Natural killer cell (primary cell): ENCODE data around the gene NFX1. TPM values are rescaled to one million over a fixed set of nuclear protein-coding genes. Genes with fewer than 3 reads are reported as not detected.

Experiments
- ATAC-seq, 3 donors: fragments of 150-1000 bp in 2 of 3; fragments of 200-7000 bp in 1 of 3; cut with Tn5 transposase; 1 replicate in 1 of 3; 2 replicates in 2 of 3; pipeline ENCODE4 v1.10.0; 2021; ENCODE audit warnings: mild to moderate bottlenecking in 2 of 3, moderate library complexity in 2 of 3
- DNase-seq, 2 donors: peaks; one replicate each; pipeline versions ENCODE4 v3.0.0 to v3.0.0-alpha.2; 2013 to 2021; ENCODE audit warnings: mixed read lengths in 1 of 2
- H3K27ac ChIP-seq: one replicate; pipeline ENCODE4 v1.5.1; 2013; ENCODE audit warnings: mild to moderate bottlenecking, low read length
- H3K27me3 ChIP-seq: one replicate; pipeline ENCODE4 v1.6.1; 2013; ENCODE audit warnings: low read length; ENCODE audit not compliant: control insufficient read depth, insufficient read depth
- H3K36me3 ChIP-seq: one replicate; pipeline ENCODE4 v1.6.1; 2013; ENCODE audit warnings: low read length; ENCODE audit not compliant: control insufficient read depth, insufficient read depth
- H3K4me1 ChIP-seq: one replicate; pipeline ENCODE4 v1.6.1; 2013; ENCODE audit warnings: low read length; ENCODE audit not compliant: control insufficient read depth, insufficient read depth
- H3K4me3 ChIP-seq: one replicate; pipeline ENCODE4 v1.5.1; 2013; ENCODE audit warnings: low read length
- H3K9me3 ChIP-seq: one replicate; pipeline ENCODE4 v1.6.1; 2013; ENCODE audit warnings: low read length; ENCODE audit not compliant: control insufficient read depth, insufficient read depth
- H3K27ac Mint-ChIP-seq, 2 donors: one replicate each; pipeline ENCODE4 v1.8.0; 2022; ENCODE audit warnings: mild to moderate bottlenecking in 2 of 2, mixed read lengths in 2 of 2, moderate library complexity in 1 of 2
- H3K27me3 Mint-ChIP-seq, 2 donors: one replicate each; pipeline ENCODE4 v1.8.0; 2022; ENCODE audit warnings: low read depth in 2 of 2, mixed read lengths in 2 of 2
- H3K36me3 Mint-ChIP-seq: one replicate; pipeline ENCODE4 v1.8.0; 2022; ENCODE audit warnings: mixed read lengths
- H3K4me1 Mint-ChIP-seq, 2 donors: one replicate each; pipeline ENCODE4 v1.8.0; 2022; ENCODE audit warnings: mixed read lengths in 2 of 2
- H3K4me3 Mint-ChIP-seq: one replicate; pipeline ENCODE4 v1.8.0; 2022; ENCODE audit warnings: mild to moderate bottlenecking, moderate library complexity, mixed read lengths
- H3K9me3 Mint-ChIP-seq, 2 donors: one replicate each; pipeline ENCODE4 v1.8.0; 2022; ENCODE audit warnings: mixed read lengths in 2 of 2
- WGBS: methylation state at CpG from one replicate; pipeline ENCODE4 v1.1.7; 2013; ENCODE audit warnings: missing lambda C conversion rate; ENCODE audit not compliant: insufficient coverage; 5-methylcytosine and 5-hydroxymethylcytosine counted together
- intact Hi-C: fragments of 100-400 bp; cut with micrococcal nuclease; formaldehyde crosslinking; loops from one replicate; pipeline ENCODE4 v1.14.2; 2022
- total RNA-seq, 4 donors: library from RNA; stranded (reverse); fragments of 120-200 nt in 1 of 4; gene quantifications; one replicate each; pipeline versions ENCODE4 v1.2.3 to v1.2.4, GENCODE V29; 2013 to 2022
- TF ChIP-seq, protein P1 (sequence below): fragments of 200-600 bp; IDR thresholded peaks from one replicate; pipeline ENCODE4 v1.8.0; 2022; ENCODE audit warnings: antibody characterized with exemption

Gene NFX1
- total RNA-seq, 3 donors from 2014 or later (not counting 1 experiment from before 2014, with no cell fraction given), result 33.0 to 38.8 (median 38.5) TPM

DNA sequence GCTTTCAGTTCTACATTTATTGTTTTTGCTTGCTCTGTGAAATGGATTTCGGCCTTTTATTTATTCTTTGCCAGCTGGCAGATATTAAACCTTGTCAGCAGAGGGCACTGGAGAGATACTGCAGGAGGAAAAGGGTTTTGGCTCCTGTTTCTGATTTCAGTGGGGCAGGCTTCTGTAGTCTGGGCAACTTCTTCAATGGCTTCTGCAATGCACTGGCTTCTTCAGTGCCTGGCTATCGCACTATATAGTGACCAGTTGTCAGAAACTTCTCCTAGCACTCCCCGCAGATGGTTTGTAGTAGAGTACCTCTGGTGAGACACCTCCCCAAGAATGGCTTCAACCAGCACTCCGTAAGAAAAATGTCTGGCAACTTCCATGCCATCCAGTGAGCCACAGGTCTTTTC, 3.2 kb upstream of the NFX1 start:
- H3K4me3 ChIP-seq, result no peak overlapping the region
- TF ChIP-seq, protein P1, sequence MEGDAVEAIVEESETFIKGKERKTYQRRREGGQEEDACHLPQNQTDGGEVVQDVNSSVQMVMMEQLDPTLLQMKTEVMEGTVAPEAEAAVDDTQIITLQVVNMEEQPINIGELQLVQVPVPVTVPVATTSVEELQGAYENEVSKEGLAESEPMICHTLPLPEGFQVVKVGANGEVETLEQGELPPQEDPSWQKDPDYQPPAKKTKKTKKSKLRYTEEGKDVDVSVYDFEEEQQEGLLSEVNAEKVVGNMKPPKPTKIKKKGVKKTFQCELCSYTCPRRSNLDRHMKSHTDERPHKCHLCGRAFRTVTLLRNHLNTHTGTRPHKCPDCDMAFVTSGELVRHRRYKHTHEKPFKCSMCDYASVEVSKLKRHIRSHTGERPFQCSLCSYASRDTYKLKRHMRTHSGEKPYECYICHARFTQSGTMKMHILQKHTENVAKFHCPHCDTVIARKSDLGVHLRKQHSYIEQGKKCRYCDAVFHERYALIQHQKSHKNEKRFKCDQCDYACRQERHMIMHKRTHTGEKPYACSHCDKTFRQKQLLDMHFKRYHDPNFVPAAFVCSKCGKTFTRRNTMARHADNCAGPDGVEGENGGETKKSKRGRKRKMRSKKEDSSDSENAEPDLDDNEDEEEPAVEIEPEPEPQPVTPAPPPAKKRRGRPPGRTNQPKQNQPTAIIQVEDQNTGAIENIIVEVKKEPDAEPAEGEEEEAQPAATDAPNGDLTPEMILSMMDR, result peak; percentile 62
- no peak overlapping the region for H3K27ac ChIP-seq
- Mint-ChIP-seq H3K9me3 (no peaks in the 10 kb centered on the region), H3K36me3 (no peaks in the 10 kb centered on the region), H3K27ac (peak overlapping the region; percentile 44 to 61), H3K27me3 (peaks cover 0 to 3% of the 10 kb centered on the region in 2 donors), H3K4me3 (no peak overlapping the region), H3K4me1 (peaks cover 17 to 18% of the 10 kb centered on the region in 2 donors)
- H3K36me3 ChIP-seq, result peaks cover 9% of the 10 kb centered on the region
- H3K27me3 ChIP-seq, result no peaks in the 10 kb centered on the region
- H3K9me3 ChIP-seq, result no peaks in the 10 kb centered on the region
- ATAC-seq (no peak), DNase-seq (peak in 1 of 2 donors; percentile 83)
- peaks cover 26% of the 10 kb centered on the region for H3K4me1 ChIP-seq
- WGBS, result 64% methylated on average over 4 of the region's 4 CpGs
- intact Hi-C loops, result loop anchor here (1.0 kb wide), 1 partner anchor 179 kb away; no protein-coding TSS in a partner anchor

DNA sequence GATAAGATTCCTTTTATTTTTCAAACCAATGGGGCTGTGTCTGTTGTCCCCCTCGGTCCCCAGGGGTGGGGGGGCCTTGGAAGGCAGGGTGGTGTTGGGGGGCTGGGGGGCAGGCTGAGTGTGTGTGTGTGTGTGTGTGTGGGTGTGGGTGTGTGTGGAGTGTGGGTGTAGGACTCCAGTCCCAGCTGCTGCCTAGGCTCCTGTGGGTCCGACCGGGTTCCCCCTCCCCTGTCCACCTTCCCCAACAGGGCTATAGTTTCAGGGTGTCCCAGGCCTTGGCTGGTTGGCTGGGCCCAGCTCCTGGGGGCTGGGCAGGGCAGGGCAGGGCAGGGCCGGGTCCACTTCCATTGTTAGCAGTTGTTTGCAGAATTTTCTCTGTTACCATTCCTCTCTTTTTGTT, 2.1 kb upstream of the NFX1 start:
- Histone ChIP-seq H3K9me3 (no peaks in the 10 kb centered on the region), H3K4me1 (peaks cover 28% of the 10 kb centered on the region), H3K27me3 (no peaks in the 10 kb centered on the region), H3K36me3 (peaks cover 11% of the 10 kb centered on the region), H3K27ac (no peak overlapping the region), H3K4me3 (no peak overlapping the region)
- ATAC-seq (no peak), DNase-seq (no peak)
- Mint-ChIP-seq H3K4me3 (no peak overlapping the region), H3K27ac (peak overlapping the region; percentile 57 to 61), H3K4me1 (peaks cover 29% of the 10 kb centered on the region in 2 donors), H3K9me3 (no peaks in the 10 kb centered on the region), H3K27me3 (peaks cover 0 to 3% of the 10 kb centered on the region in 2 donors), H3K36me3 (no peaks in the 10 kb centered on the region)
- WGBS, result 88% methylated on average over 3 of the region's 4 CpGs
- TF ChIP-seq, protein P1, result no peak
- intact Hi-C loops, result no loop called here

DNA sequence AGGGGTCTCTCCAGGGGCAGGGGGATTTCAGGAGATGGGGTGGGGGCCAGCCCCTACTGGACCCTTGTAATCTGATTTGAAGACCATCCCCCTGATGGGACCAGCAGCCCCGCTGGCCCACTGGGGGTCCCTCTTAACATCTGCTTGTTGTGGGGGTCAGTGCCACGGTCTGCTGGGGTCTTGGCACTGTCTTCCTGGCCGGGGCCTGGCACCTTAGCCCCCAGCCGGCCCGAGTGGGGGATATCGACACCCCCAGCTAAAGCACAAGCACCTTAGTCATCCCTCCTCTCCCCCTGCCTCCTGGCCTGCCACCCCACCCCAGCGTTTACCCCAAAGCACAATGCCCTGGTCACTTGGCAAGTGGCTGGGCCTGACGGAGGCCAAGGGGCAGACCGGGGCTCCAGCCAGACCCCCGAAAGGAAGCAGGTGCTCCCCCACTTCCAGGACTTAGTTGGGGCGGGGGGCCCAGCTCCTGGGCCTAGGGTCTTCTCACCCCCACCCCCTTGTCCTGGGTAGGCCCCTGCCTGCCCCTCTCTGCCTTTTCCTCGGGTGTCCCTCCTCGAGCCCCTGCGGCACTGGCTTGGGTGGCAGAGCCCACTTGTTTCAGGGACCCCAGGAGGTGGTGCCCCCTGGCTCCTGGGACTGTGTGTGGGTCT, 1.4 kb upstream of the NFX1 start:
- peaks cover 0 to 3% of the 10 kb centered on the region in 2 donors for H3K27me3 Mint-ChIP-seq
- H3K27ac Mint-ChIP-seq, result peak overlapping the region; percentile 100
- DNase-seq (no peak), ATAC-seq (no peak)
- H3K4me1 Mint-ChIP-seq, result peaks cover 34% of the 10 kb centered on the region in 2 donors
- WGBS, result 69% methylated on average over 14 of the region's 14 CpGs
- H3K4me1 ChIP-seq, result peaks cover 28% of the 10 kb centered on the region
- no peaks in the 10 kb centered on the region for H3K36me3 Mint-ChIP-seq
- TF ChIP-seq, protein P1, result no peak
- intact Hi-C loops, result no loop called here
- no peak overlapping the region for H3K4me3 Mint-ChIP-seq
- H3K9me3 ChIP-seq, result no peaks in the 10 kb centered on the region
- no peaks in the 10 kb centered on the region for H3K9me3 Mint-ChIP-seq
- no peaks in the 10 kb centered on the region for H3K27me3 ChIP-seq
- peak overlapping the region; percentile 98 for H3K27ac ChIP-seq
- H3K36me3 ChIP-seq, result peaks cover 15% of the 10 kb centered on the region
- no peak overlapping the region for H3K4me3 ChIP-seq
